GM18508 (cell line): Measurements from ENCODE around the gene PCSK4.
"Not testable (repeated sequence)": the region's sequence is repeated elsewhere in the genome, so short reads cannot be mapped to it uniquely, and the experiment has no call there.

Experiments
- ATAC-seq: cut with Tn5 transposase; IDR thresholded peaks from one replicate; pipeline ENCODE4 v1.9.1; 2021; ENCODE audit warnings: moderate number of reproducible peaks; ENCODE audit not compliant: insufficient read depth, unreplicated experiment

Gene PCSK4

GRCh38 chr19:1522838-1523237 lies 32.7 kb upstream of the PCSK4 start:
- ATAC-seq: no peak

GRCh38 chr19:1522061-1522460 lies 31.9 kb upstream of the PCSK4 start:
- ATAC-seq: no peak

- no peak for ATAC-seq
Measured at GRCh38 chr19:1521636-1522035, 31.5 kb upstream of the PCSK4 start.

- no peak for ATAC-seq
Measured at GRCh38 chr19:1520203-1520780, 30.1 kb upstream of the PCSK4 start.

- not testable (repeated sequence) for ATAC-seq
Measured at GRCh38 chr19:1519802-1520201, 29.7 kb upstream of the PCSK4 start.

GRCh38 chr19:1518471-1518870 lies 28.3 kb upstream of the PCSK4 start:
- ATAC-seq: no peak

- ATAC-seq: no peak
Measured at GRCh38 chr19:1516395-1516753, 26.2 kb upstream of the PCSK4 start.

GRCh38 chr19:1514986-1515721 lies 25.0 kb upstream of the PCSK4 start:
- no peak for ATAC-seq

- no peak for ATAC-seq
Measured at GRCh38 chr19:1514295-1514661, 24.1 kb upstream of the PCSK4 start.

- no peak for ATAC-seq
Measured at GRCh38 chr19:1513499-1514294, 23.5 kb upstream of the PCSK4 start.

- no peak for ATAC-seq
Measured at GRCh38 chr19:1512671-1513498, 22.7 kb upstream of the PCSK4 start, which contains the start of gene ADAMTSL5. ADAMTSL5 (minus strand) TSS chr19:1513019; CDS start chr19:1510943, 2,076 bp downstream.

GRCh38 chr19:1511318-1512317 lies 21.5 kb upstream of the PCSK4 start:
- no peak for ATAC-seq

GRCh38 chr19:1510807-1511206 lies 20.7 kb upstream of the PCSK4 start:
- no peak for ATAC-seq

GRCh38 chr19:1510442-1510806 lies 20.3 kb upstream of the PCSK4 start:
- ATAC-seq: no peak

- no peak for ATAC-seq
Measured at GRCh38 chr19:1509602-1510441, 19.7 kb upstream of the PCSK4 start.

GRCh38 chr19:1508507-1508856 lies 18.3 kb upstream of the PCSK4 start:
- no peak for ATAC-seq

GRCh38 chr19:1507763-1508506 lies 17.8 kb upstream of the PCSK4 start:
- no peak for ATAC-seq

GRCh38 chr19:1507192-1507660 lies 17.1 kb upstream of the PCSK4 start:
- ATAC-seq: no peak
